Renal cortex interstitium (tissue), 15 donors: ENCODE data around the gene PRODH2. TPM values are rescaled to one million over a fixed set of nuclear protein-coding genes. Genes with fewer than 3 reads are reported as not detected.
A peak's percentile ranks its signal among the peaks of the same experiment; 100 is the strongest.

Experiments
- DNase-seq, 11 donors: peaks; one replicate each; pipeline ENCODE4 v3.0.0-alpha.2; 2013; ENCODE audit warnings: low read depth in 9 of 11, low spot score in 4 of 11; ENCODE audit errors: extremely low read depth in 1 of 11
- long read RNA-seq, 16 experiments: transcript quantifications; one replicate each; lab custom pipeline, GENCODE V29; 2026
- polyA plus RNA-seq, 3 donors: library from polyadenylated mRNA; unstranded; fragments of 120-200 nt; gene quantifications; one replicate each; pipeline ENCODE4 v1.2.1, GENCODE V29; 2013; ENCODE audit not compliant: insufficient read length in 3 of 3

Gene PRODH2
- polyA plus RNA-seq = 10 to 100 TPM; 28.7 to 50.1 (median 42.4) TPM
- long read RNA-seq, donor 1, partial matches to known transcripts = 10 of 14 reads
- long read RNA-seq, donor 1, other reads (novel, unspliced or antisense) = 0 of 14 reads
- long read RNA-seq, donor 2, partial matches to known transcripts = 6 of 8 reads
- long read RNA-seq, donor 2, other reads (novel, unspliced or antisense) = 0 of 8 reads
- long read RNA-seq, donor 3, partial matches to known transcripts = 12 of 12 reads
- long read RNA-seq, donor 3, other reads (novel, unspliced or antisense) = 0 of 12 reads
- long read RNA-seq, donor 4, partial matches to known transcripts = 14 of 19 reads
- long read RNA-seq, donor 4, other reads (novel, unspliced or antisense) = 0 of 19 reads
- long read RNA-seq, donor 5, partial matches to known transcripts = 9 of 14 reads
- long read RNA-seq, donor 5, other reads (novel, unspliced or antisense) = 0 of 14 reads
- long read RNA-seq, donor 6, partial matches to known transcripts = 12 of 15 reads
- long read RNA-seq, donor 6, other reads (novel, unspliced or antisense) = 0 of 15 reads
- long read RNA-seq, donor 7, partial matches to known transcripts = 13 of 17 reads
- long read RNA-seq, donor 7, other reads (novel, unspliced or antisense) = 0 of 17 reads
- long read RNA-seq, donor 8, transcript PRODH2-203 (2 exons, 515 nt) = major isoform, 10 of 27 reads
- long read RNA-seq, donor 8, partial matches to known transcripts = 16 of 27 reads
- long read RNA-seq, donor 8, other reads (novel, unspliced or antisense) = 0 of 27 reads
- long read RNA-seq, donor 9 = 0 reads
- long read RNA-seq, donor 10, partial matches to known transcripts = 0 of 1 reads
- long read RNA-seq, donor 10, other reads (novel, unspliced or antisense) = 0 of 1 reads
- long read RNA-seq, donor 11, partial matches to known transcripts = 0 of 3 reads
- long read RNA-seq, donor 11, other reads (novel, unspliced or antisense) = 0 of 3 reads
- long read RNA-seq, donor 12, partial matches to known transcripts = 7 of 10 reads
- long read RNA-seq, donor 12, other reads (novel, unspliced or antisense) = 0 of 10 reads
- long read RNA-seq, donor 13, partial matches to known transcripts = 9 of 12 reads
- long read RNA-seq, donor 13, other reads (novel, unspliced or antisense) = 0 of 12 reads
- long read RNA-seq, donor 14, partial matches to known transcripts = 0 of 2 reads
- long read RNA-seq, donor 14, other reads (novel, unspliced or antisense) = 0 of 2 reads
- long read RNA-seq, donor 15, partial matches to known transcripts = 5 of 8 reads
- long read RNA-seq, donor 15, other reads (novel, unspliced or antisense) = 0 of 8 reads
- long read RNA-seq, donor 16, partial matches to known transcripts = 65 of 92 reads
- long read RNA-seq, donor 16, other reads (novel, unspliced or antisense) = 23 of 92 reads

- peak in 2 of 11 donors; percentile 4 to 25 for DNase-seq
Observed at GRCh38 chr19:35812220-35813042, at the start of gene PRODH2. Gene PRODH2 (minus strand): TSS chr19:35812845. CDS start chr19:35812805, 40 bp downstream.

GRCh38 chr19:35861640-35862160 is 49.1 kb upstream of the PRODH2 start:
- no peak for DNase-seq

GRCh38 chr19:35860818-35861639 is 48.4 kb upstream of the PRODH2 start:
- DNase-seq = no peak

- DNase-seq = no peak
Observed at GRCh38 chr19:35860436-35860817, 47.8 kb upstream of the PRODH2 start.

GRCh38 chr19:35859414-35859813 is 46.8 kb upstream of the PRODH2 start:
- DNase-seq = no peak

GRCh38 chr19:35858311-35858710 is 45.7 kb upstream of the PRODH2 start:
- no peak for DNase-seq

- DNase-seq = no peak
Observed at GRCh38 chr19:35856546-35857149, 44.0 kb upstream of the PRODH2 start, which contains the start of gene KIRREL2. Gene KIRREL2 (plus strand): TSS chr19:35856911. CDS start chr19:35857120, 209 bp downstream.

GRCh38 chr19:35853038-35853756 is 40.6 kb upstream of the PRODH2 start:
- DNase-seq = no peak

- DNase-seq = peak in 2 of 11 donors; percentile 55 to 80
Observed at GRCh38 chr19:35852029-35852780, 39.6 kb upstream of the PRODH2 start, which contains the start of gene NPHS1. Gene NPHS1 (minus strand): TSS chr19:35852504. CDS start chr19:35851837, 667 bp downstream.

- DNase-seq = no peak
Observed at GRCh38 chr19:35851213-35852028, 38.8 kb upstream of the PRODH2 start.

- no peak for DNase-seq
Observed at GRCh38 chr19:35848919-35849505, 36.4 kb upstream of the PRODH2 start.

- DNase-seq = no peak
Observed at GRCh38 chr19:35848486-35848885, 35.8 kb upstream of the PRODH2 start.

- no peak for DNase-seq
Observed at GRCh38 chr19:35847911-35848310, 35.3 kb upstream of the PRODH2 start.
